Measurements from ENCODE around the gene C3orf33. TPM values are rescaled to one million over a fixed set of nuclear protein-coding genes. Genes with fewer than 3 reads are reported as not detected.

C3orf33 gene
- total RNA-seq, result 9.4 and 9.6 TPM in 2 replicates
- 4.9 and 6.4 TPM in 2 replicates for polyA plus RNA-seq

- peaks cover 6% of the 10 kb centered on the region for H3K4me1 ChIP-seq (ENCODE audit: insufficient read depth)
- H3K9me2 ChIP-seq (replicated peaks; ENCODE audit: insufficient read depth), result no peaks in the 10 kb centered on the region
- no peaks in the 10 kb centered on the region for H4K20me1 ChIP-seq (ENCODE audit: insufficient read depth, poor library complexity, severe bottlenecking)
- peak within 1 kb of the TSS; percentile 76 for H3K4me3 ChIP-seq
- peak within 1 kb of the TSS; percentile 83 for H3K27ac ChIP-seq
- no peak for TF ChIP-seq EZH2phosphoT487 (IDR thresholded peaks at IDR 0.05; ENCODE audit: low read depth, severe bottlenecking, unreplicated experiment)
- peak; percentile 94 for TF ChIP-seq CTCF (IDR thresholded peaks at IDR 0.05; ENCODE audit: poor library complexity)
- no peak for TF ChIP-seq EZH2 (IDR thresholded peaks at IDR 0.05; ENCODE audit: borderline replicate concordance)
- H3K36me3 ChIP-seq (replicated peaks; ENCODE audit: insufficient read depth, low read depth), result no peaks in the 10 kb centered on the region
- no peaks in the 10 kb centered on the region for H3K79me2 ChIP-seq
- peak within 1 kb of the TSS; percentile 100 for H2AFZ ChIP-seq
- peak within 1 kb of the TSS; percentile 81 for H3K4me2 ChIP-seq
- 2% methylated on average over 43 of the region's 61 CpGs for WGBS (ENCODE audit: low lambda C conversion rate, missing lambda C conversion rate)
- DNase-seq (ENCODE audit: low spot score), result peak; percentile 88
- no peaks in the 10 kb centered on the region for H3K9me3 ChIP-seq (ENCODE audit: low read depth)
- no peaks in the 10 kb centered on the region for H3K27me3 ChIP-seq
Observed at GRCh38 chr3:155805802-155806618, at the start of gene C3orf33. Gene C3orf33, minus strand, starts transcription at chr3:155806278. Its CDS starts 26 bp downstream, at chr3:155806252.

GRCh38 chr3:155854141-155854940 lies 48.3 kb upstream of the C3orf33 start, which contains the start of gene SLC33A1:
Gene SLC33A1, minus strand, starts transcription at chr3:155854427. Its CDS starts 430 bp downstream, at chr3:155853997.
- peaks cover 44% of the 10 kb centered on the region for H3K79me2 ChIP-seq
- 2% methylated on average over 50 of the region's 50 CpGs for WGBS (ENCODE audit: low lambda C conversion rate, missing lambda C conversion rate)
- peak within 1 kb of the TSS; percentile 67 for H2AFZ ChIP-seq

More at GRCh38 chr3:155854141-155854940, 48.3 kb upstream of the C3orf33 start, which contains the start of gene SLC33A1:
- Histone ChIP-seq H3K4me3 (peak within 1 kb of the TSS; percentile 71), H3K27ac (peak within 1 kb of the TSS; percentile 91), H3K4me1 (ENCODE audit: insufficient read depth) (peaks cover 29% of the 10 kb centered on the region), H3K9me3 (ENCODE audit: low read depth) (no peaks in the 10 kb centered on the region), H3K9me2 (replicated peaks; ENCODE audit: insufficient read depth) (no peaks in the 10 kb centered on the region), H4K20me1 (ENCODE audit: insufficient read depth, poor library complexity, severe bottlenecking) (peaks cover 16% of the 10 kb centered on the region), H3K4me2 (peak within 1 kb of the TSS; percentile 92), H3K27me3 (no peaks in the 10 kb centered on the region), H3K36me3 (replicated peaks; ENCODE audit: insufficient read depth, low read depth) (no peaks in the 10 kb centered on the region)
- peak; percentile 100 for DNase-seq (ENCODE audit: low spot score)
- TF ChIP-seq EZH2phosphoT487 (IDR thresholded peaks at IDR 0.05; ENCODE audit: low read depth, severe bottlenecking, unreplicated experiment), result no peak
- no peak for TF ChIP-seq CTCF (IDR thresholded peaks at IDR 0.05; ENCODE audit: poor library complexity)
- TF ChIP-seq EZH2 (IDR thresholded peaks at IDR 0.05; ENCODE audit: borderline replicate concordance), result no peak

Measured in hepatocyte (in vitro differentiated cells).